NCI-H748 (cell line): ENCODE data around the gene TTC33.

Experiments used
- DNase-seq: peaks from one replicate; lab custom pipeline; 2025; ENCODE audit not compliant: unreplicated experiment; lab: John Stamatoyannopoulos, UW

The TTC33 gene

GRCh38 chr5:40780858-40781257 is 25.1 kb upstream of the TTC33 start:
- DNase-seq: no peak

GRCh38 chr5:40780199-40780598 is 24.4 kb upstream of the TTC33 start:
- DNase-seq: no peak

- DNase-seq: no peak
These were observed 23.8 kb upstream of the TTC33 start for GRCh38 chr5:40779561-40779960.

DNA sequence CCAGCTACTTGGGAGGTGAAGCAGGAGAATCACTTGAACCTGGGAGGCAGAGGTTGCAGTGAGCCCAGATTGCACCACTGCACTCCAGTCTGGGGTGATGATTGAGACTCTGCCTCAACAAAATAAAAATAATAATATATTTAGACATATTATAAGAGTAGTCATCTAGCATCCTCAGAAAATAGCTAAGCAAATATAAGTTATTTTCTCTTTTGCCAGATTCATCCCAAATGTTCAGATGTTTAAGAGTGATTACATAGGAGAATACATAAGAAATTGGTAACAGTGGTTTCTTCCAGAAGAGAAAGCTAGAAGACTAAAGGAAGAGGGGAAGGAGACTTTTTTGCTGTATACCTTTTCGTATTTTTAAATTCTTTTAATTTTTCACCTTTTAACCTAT is 22.4 kb upstream of the TTC33 start:
- no peak for DNase-seq

- DNase-seq: no peak
These were observed 20.9 kb upstream of the TTC33 start for GRCh38 chr5:40776658-40776977.

DNA sequence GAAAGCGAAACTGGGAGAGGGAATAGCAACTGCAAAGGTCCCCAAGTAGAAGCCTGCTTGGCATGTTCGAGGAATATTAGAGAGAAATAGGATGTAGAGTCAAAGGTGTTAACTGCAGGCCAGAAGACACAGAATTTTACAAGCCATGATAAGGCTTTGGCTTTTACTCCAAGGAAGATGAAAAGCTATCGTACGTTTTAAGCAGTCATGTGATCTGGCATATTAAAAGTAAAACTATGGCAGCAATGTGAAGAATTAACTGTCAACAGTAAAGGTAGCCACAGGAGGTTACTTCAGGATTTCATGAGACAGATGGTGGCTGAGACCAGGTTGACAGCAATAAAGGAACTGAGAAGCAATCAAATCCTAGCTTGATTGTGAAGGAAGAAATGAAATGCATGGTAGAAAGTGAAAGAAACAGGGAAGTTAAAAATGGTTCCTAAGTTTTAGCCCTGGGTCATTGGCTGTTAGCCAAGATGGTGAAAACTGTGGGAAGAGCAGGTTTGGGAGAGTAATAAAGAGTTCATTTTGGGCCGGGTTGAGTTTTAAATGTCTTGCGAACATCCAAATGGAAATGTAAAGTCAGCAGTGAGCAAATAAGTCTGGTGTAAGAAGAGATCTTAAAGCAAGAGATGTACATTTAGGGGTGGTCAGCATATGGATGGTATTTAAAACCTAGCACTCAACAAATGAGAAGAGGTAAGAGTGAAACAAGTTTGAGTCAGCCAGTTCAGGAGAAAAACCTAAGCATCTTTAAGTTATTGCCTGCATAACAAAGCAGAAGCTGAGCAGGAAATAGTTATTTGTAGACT is 20.3 kb upstream of the TTC33 start:
- no peak for DNase-seq

DNA sequence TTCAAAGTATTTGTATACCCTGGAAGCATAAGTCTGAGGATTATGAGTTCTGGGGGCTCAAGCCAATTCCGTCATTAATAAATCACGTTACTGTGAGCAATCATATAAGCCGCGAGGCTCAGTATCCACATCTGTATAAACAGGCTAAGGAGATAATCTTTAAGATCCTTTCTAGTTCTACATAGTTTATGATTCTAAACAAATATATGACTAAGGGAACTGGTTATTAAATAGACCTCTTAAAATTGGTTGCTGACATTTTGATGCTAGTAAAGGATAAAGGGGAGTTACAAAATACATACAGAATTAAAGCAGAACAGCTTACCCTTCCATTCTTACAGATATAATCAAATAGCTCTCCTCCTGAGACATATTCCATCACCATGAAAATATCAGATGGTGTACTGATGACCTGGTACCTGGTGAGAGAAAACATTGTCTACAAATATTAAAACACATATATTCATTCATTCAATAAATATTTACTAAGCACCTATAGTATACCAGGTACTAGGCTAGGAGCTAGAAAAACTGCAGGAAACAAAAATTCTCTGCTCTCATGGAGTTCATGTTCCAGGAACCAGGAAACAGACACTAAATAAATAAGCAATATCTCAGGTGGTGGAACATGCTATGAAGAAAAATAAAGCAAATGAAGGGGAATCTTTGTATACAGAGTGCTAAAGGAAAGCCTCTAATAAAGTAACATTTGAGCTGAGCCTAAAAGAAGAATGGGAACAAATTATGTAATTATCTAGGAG is 19.5 kb upstream of the TTC33 start:
- DNase-seq: no peak

DNA sequence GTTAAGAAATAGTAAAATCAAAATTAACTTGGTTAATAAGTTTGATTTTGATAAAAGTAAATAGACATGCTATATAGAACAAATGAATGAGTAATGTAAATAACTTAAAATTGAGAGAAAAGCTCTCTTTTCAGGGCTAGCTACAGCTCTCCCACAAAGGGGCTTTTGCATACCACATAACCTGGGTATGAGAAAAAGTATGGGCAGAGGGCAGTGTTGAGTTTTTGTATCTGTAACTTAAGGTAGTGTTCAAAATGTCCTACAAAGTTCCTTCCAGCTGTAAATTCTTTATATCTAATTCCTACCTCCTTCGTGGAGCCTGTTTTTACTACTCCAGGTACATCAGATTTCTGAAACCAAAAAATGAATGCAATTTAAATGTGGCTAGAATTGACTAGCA is 18.9 kb upstream of the TTC33 start:
- DNase-seq: no peak

DNA sequence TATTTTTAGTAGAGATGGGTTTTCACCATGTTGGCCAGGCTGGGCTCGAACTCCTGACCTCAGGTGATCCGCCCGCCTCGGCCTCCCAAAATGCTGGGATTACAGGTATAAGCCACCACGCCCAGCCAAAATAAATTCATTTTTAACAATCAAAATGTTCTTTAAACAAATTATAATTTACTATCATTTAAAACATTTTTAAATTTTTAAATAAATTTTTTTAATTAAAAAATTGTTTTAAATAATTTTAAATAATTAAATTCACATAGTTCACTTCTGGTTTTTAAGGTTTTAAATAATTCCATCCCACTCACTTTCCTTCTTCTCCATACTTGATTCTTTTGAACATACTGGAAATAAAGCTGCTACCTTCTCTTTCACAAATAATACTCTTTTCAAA is 15.0 kb upstream of the TTC33 start:
- no peak for DNase-seq

DNA sequence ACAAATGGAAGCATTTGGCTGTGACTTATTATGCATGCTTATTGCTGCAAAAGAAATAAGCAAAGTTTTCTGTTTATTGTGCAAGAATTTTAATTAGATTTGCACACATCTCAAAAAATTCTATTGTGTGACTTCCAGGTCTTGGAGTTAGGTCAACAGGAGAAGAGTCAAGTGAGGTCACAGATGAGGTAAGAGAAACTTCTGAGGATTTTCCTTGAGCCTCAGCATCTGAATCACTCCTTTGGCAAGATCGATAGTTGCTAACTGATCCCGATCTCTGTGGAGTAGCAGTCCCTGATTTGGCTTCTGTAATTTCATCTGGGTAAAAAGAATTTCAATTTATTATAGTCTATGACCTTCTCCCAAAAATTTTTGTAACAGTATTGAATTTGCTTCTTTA is 6.9 kb upstream of the TTC33 start:
- DNase-seq: no peak

- no peak for DNase-seq
These were observed 1.6 kb upstream of the TTC33 start for GRCh38 chr5:40757400-40757799.

DNA sequence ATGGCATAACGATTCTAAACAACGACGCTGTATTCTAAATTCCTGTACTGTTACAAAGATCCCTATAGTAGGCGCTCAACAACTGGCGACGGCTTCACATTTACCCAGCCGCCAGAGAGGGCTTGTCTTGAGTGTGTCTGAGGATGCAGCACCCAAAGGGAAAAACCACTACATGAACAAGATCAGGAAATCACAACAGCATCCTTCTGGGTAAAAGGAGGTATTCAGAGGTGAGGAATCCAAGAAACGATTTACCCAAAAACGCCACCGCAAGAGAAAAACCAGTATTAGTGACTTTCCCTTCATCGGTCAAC is 711 bp downstream of the TTC33 start:
- peak; percentile 90 for DNase-seq

DNA sequence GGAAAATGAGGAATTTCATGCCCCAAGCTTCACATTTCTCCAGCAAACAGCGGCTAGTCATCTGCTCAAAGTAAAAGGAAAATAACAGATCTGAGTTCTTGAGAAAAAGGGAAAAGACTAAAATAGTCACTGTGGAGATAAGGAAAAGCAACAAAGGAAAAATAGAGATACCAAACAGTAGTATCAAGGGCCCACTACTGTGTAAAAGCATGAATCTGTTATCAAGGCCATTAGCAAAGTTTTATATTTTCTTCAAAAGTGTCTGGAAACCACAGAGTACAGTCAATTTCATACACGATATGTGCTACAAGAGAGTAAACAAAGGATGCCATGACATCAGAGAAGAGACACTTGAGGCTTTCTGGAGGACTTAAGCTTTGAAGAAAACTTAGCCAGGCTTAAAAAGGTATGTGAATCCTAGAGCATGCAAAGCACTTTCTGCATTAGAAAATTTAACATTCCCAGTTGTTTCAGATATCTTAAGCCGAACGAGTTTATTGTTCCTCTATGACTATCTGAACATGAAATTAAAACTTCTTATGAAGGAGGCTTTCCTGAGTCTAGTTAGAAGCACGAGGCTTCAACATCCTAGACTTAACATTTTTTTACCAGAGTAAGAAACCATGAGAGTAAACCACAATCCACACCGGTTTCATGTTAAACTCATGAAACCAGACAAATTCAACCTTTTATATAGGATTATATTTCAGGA is 1.2 kb downstream of the TTC33 start:
- no peak for DNase-seq

- DNase-seq: no peak
These were observed 9.1 kb downstream of the TTC33 start for GRCh38 chr5:40746703-40747102.

- DNase-seq: no peak
These were observed 12.0 kb downstream of the TTC33 start for GRCh38 chr5:40743771-40744170.

GRCh38 chr5:40738502-40738901 is 17.3 kb downstream of the TTC33 start:
- DNase-seq: no peak

DNA sequence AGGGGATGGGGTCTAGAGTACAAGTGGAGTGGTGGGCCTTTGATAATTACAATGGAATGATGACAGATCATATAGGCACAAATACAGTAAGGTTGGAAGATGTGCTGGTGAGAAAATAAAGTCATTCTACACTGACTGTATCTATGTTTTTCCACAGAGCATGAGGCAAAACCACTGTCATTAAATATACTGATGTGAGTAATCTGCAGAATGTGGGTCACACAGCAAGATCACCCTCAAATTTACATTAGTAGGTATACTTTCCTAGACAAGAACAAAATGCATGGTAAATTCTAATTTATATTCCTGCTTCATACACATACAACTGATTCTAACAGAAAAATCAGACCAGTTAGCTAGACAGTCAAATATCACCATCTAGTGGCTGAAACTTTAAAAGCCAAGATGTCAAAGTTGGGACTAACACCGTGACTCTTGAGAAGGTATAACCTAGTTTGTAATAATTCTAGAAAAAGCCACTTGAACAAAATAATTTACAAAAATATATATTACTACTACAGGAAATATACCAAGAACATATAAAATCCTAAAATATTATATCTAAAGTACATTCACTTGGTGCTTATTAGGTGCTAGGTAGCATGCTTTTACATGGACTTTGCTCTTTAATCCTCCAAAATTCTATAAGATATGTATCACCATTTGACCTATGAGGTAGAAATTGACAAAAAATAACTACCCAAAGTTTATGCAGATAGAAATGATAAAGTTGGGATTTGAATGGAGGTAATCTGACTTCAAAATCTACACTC is 19.5 kb downstream of the TTC33 start:
- peak; percentile 70 for DNase-seq

GRCh38 chr5:40735609-40736008 is 20.2 kb downstream of the TTC33 start:
- no peak for DNase-seq

GRCh38 chr5:40734986-40735385 is 20.8 kb downstream of the TTC33 start:
- no peak for DNase-seq

GRCh38 chr5:40733879-40734563 is 21.7 kb downstream of the TTC33 start:
- DNase-seq: no peak

DNA sequence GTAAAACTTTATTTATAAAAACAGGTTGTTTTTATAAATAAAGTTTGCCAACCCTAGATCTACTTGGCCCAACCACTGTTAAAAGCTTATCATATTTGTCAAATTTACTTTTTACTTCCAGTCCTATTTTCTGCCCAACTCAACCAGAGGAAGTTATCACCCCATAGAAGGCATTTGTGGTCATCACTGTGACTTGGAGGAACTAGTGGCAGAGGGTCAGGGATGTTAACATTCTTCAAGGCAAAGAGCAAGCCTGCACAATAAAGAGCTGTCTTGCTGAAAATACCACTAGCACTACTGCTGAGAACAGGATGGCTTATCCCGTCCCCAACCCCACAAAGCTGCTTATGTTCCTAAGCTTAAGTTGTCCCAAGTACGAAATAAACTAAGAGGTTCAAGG is 22.3 kb downstream of the TTC33 start:
- DNase-seq: no peak
